MCF 10A (cell line): Measurements from ENCODE around the gene DSPP. TPM values are rescaled to one million over a fixed set of nuclear protein-coding genes. Genes with fewer than 3 reads are reported as not detected.

Source experiments
- BruUV-seq: library from RNA; stranded (reverse); fragments of 400-500 nt; replicated peaks from 2 replicates; lab custom pipeline; 2021; lab: Mats Ljungman, UMichigan
- CTCF ChIA-PET: fragments of 300-600 bp; sonication (Branson Sonifier 250); formaldehyde crosslinking; extraction: SDS; loops from one replicate; lab custom pipeline; 2021; ENCODE audit warnings: antibody characterized with exemption, inconsistent platforms; lab: Yijun Ruan, JAX
- POLR2A ChIA-PET: fragments of 300-600, 350-650 bp; sonication (Branson Sonifier 250); formaldehyde crosslinking; extraction: SDS; loops from one replicate; lab custom pipeline; 2020; ENCODE audit warnings: antibody characterized with exemption, inconsistent platforms; lab: Yijun Ruan, JAX
- DNase-seq: peaks from one replicate; pipeline ENCODE4 v3.0.0-alpha.2; 2018; ENCODE audit not compliant: unreplicated experiment
- H3K27ac Mint-ChIP-seq: one replicate; pipeline ENCODE4 v1.8.0; 2022; ENCODE audit warnings: mild to moderate bottlenecking, low read depth, mixed read lengths; ENCODE audit not compliant: unreplicated experiment
- H3K27me3 Mint-ChIP-seq: one replicate; pipeline ENCODE4 v1.8.0; 2022; ENCODE audit warnings: mixed read lengths; ENCODE audit not compliant: insufficient read depth, unreplicated experiment
- H3K36me3 Mint-ChIP-seq: one replicate; pipeline ENCODE4 v1.8.0; 2022; ENCODE audit warnings: mild to moderate bottlenecking, moderate library complexity, mixed read lengths; ENCODE audit not compliant: insufficient read depth, unreplicated experiment
- H3K4me1 Mint-ChIP-seq: one replicate; pipeline ENCODE4 v1.8.0; 2022; ENCODE audit warnings: mixed read lengths; ENCODE audit not compliant: insufficient read depth, unreplicated experiment
- H3K4me3 Mint-ChIP-seq: one replicate; pipeline ENCODE4 v1.8.0; 2022; ENCODE audit warnings: mild to moderate bottlenecking, moderate library complexity, mixed read lengths; ENCODE audit not compliant: unreplicated experiment
- H3K9me3 Mint-ChIP-seq: one replicate; pipeline ENCODE4 v1.8.0; 2022; ENCODE audit warnings: mixed read lengths; ENCODE audit not compliant: unreplicated experiment
- CTCF ChIP-seq: fragments of 200-600 bp; IDR thresholded peaks from one replicate; pipeline ENCODE4 v1.8.0; 2022; ENCODE audit warnings: antibody characterized with exemption, mild to moderate bottlenecking; ENCODE audit not compliant: unreplicated experiment
- intact Hi-C: fragments of 100-400 bp; cut with micrococcal nuclease; formaldehyde crosslinking; loops from 2 replicates; pipeline ENCODE4 v1.14.1; 2022
- total RNA-seq: library from RNA; stranded (reverse); gene quantifications from 2 replicates; pipeline ENCODE4 v1.2.3, GENCODE V29; 2022

Gene DSPP
- total RNA-seq, 1 experiment from 2014 or later = not detected

GRCh38 chr4:87574996-87575395 is 33.3 kb upstream of the DSPP start:
- BruUV-seq = no TSS peak
- POLR2A ChIA-PET = interaction anchor here (0.5 kb wide), 1 partner anchor 114 kb away, joined by 4 read pairs; no protein-coding TSS in a partner anchor
- peak; percentile 82 for DNase-seq
- no peaks in the 10 kb centered on the region for H3K27me3 Mint-ChIP-seq
- no peaks in the 10 kb centered on the region for H3K36me3 Mint-ChIP-seq
- no peaks in the 10 kb centered on the region for H3K9me3 Mint-ChIP-seq
- TF ChIP-seq CTCF = no peak
- CTCF ChIA-PET = no interaction called here
- H3K4me3 Mint-ChIP-seq = no peak overlapping the region
- peaks cover 21% of the 10 kb centered on the region for H3K4me1 Mint-ChIP-seq
- intact Hi-C loops = no loop called here
- H3K27ac Mint-ChIP-seq = peak overlapping the region; percentile 71

GRCh38 chr4:87575408-87575807 is 32.9 kb upstream of the DSPP start:
- Mint-ChIP-seq H3K27me3 (no peaks in the 10 kb centered on the region), H3K27ac (peak overlapping the region; percentile 71), H3K4me1 (peaks cover 21% of the 10 kb centered on the region), H3K4me3 (no peak overlapping the region), H3K9me3 (no peaks in the 10 kb centered on the region), H3K36me3 (no peaks in the 10 kb centered on the region)
- CTCF ChIA-PET = no interaction called here
- POLR2A ChIA-PET = interaction anchor here (0.5 kb wide), 1 partner anchor 114 kb away, joined by 4 read pairs; no protein-coding TSS in a partner anchor
- no TSS peak for BruUV-seq
- DNase-seq = no peak
- intact Hi-C loops = no loop called here
- TF ChIP-seq CTCF = no peak

- CTCF ChIA-PET = interaction anchor here (0.6 kb wide), 1 partner anchor 1079 kb away, joined by 3 read pairs; no protein-coding TSS in a partner anchor
- H3K4me3 Mint-ChIP-seq = no peak overlapping the region
- no TSS peak for BruUV-seq
- no peaks in the 10 kb centered on the region for H3K9me3 Mint-ChIP-seq
- TF ChIP-seq CTCF = no peak
- POLR2A ChIA-PET = no interaction called here
- no peak for DNase-seq
- H3K27ac Mint-ChIP-seq = no peak overlapping the region
- intact Hi-C loops = no loop called here
- no peaks in the 10 kb centered on the region for H3K36me3 Mint-ChIP-seq
- peaks cover 21% of the 10 kb centered on the region for H3K4me1 Mint-ChIP-seq
- no peaks in the 10 kb centered on the region for H3K27me3 Mint-ChIP-seq
Measured at GRCh38 chr4:87575983-87576382, 32.3 kb upstream of the DSPP start.

GRCh38 chr4:87579478-87579877 is 28.9 kb upstream of the DSPP start:
- H3K9me3 Mint-ChIP-seq = no peaks in the 10 kb centered on the region

More at GRCh38 chr4:87579478-87579877, 28.9 kb upstream of the DSPP start:
- H3K27me3 Mint-ChIP-seq = no peaks in the 10 kb centered on the region
- H3K4me1 Mint-ChIP-seq = peaks cover 15% of the 10 kb centered on the region
- ChIA-PET CTCF (no interaction called here), POLR2A (no interaction called here)
- H3K36me3 Mint-ChIP-seq = no peaks in the 10 kb centered on the region
- intact Hi-C loops = no loop called here
- BruUV-seq = no TSS peak
- no peak for DNase-seq
- no peak overlapping the region for H3K27ac Mint-ChIP-seq
- H3K4me3 Mint-ChIP-seq = no peak overlapping the region
- no peak for TF ChIP-seq CTCF
